HCEC 1CT (cell line): ENCODE data around the gene HADHA.

Source experiments
- DNase-seq: peaks from one replicate; pipeline ENCODE4 v3.0.0-alpha.2; 2017

HADHA gene

GRCh38 chr2:26190369-26190768, 54.1 kb downstream of the HADHA start:
- DNase-seq = no peak

GRCh38 chr2:26189751-26190150, 54.7 kb downstream of the HADHA start:
- no peak for DNase-seq

- DNase-seq = no peak
Observed at GRCh38 chr2:26189123-26189522, 55.3 kb downstream of the HADHA start.

GRCh38 chr2:26187537-26188104, 56.8 kb downstream of the HADHA start:
- DNase-seq = no peak

GRCh38 chr2:26187114-26187513, 57.3 kb downstream of the HADHA start:
- no peak for DNase-seq

- no peak for DNase-seq
Observed at GRCh38 chr2:26185954-26186770, 58.3 kb downstream of the HADHA start.

- DNase-seq = no peak
Observed at GRCh38 chr2:26185304-26185928, 59.0 kb downstream of the HADHA start.

- peak; percentile 9 for DNase-seq
Observed at GRCh38 chr2:26184555-26185303, 59.7 kb downstream of the HADHA start.

- DNase-seq = no peak
Observed at GRCh38 chr2:26184121-26184520, 60.3 kb downstream of the HADHA start.

- no peak for DNase-seq
Observed at GRCh38 chr2:26182887-26183630, 61.4 kb downstream of the HADHA start.

GRCh38 chr2:26182441-26182840, 62.0 kb downstream of the HADHA start:
- DNase-seq = no peak

GRCh38 chr2:26179446-26179913, 65.0 kb downstream of the HADHA start:
- no peak for DNase-seq

- no peak for DNase-seq
Observed at GRCh38 chr2:26178746-26179436, 65.5 kb downstream of the HADHA start.

GRCh38 chr2:26178246-26178645, 66.2 kb downstream of the HADHA start:
- no peak for DNase-seq

- DNase-seq = no peak
Observed at GRCh38 chr2:26177122-26177521, 67.3 kb downstream of the HADHA start.

- no peak for DNase-seq
Observed at GRCh38 chr2:26176279-26176615, 68.2 kb downstream of the HADHA start.

GRCh38 chr2:26175466-26176278, 68.8 kb downstream of the HADHA start:
- no peak for DNase-seq

- DNase-seq = no peak
Observed at GRCh38 chr2:26174691-26175465, 69.6 kb downstream of the HADHA start.

- no peak for DNase-seq
Observed at GRCh38 chr2:26173776-26174482, 70.5 kb downstream of the HADHA start.
